Fibroblast of lung (primary cell): Measurements from ENCODE around the gene CHST12. TPM values are rescaled to one million over a fixed set of nuclear protein-coding genes. Genes with fewer than 3 reads are reported as not detected.

Experiments
- DNase-seq, 2 donors: peaks; one replicate each; pipeline versions ENCODE4 v3.0.0 to v3.0.0-alpha.2; 2010; ENCODE audit warnings: low read depth in 2 of 2
- H2AFZ ChIP-seq: 2 replicates; pipeline ENCODE4 v1.5.1; 2012; ENCODE audit warnings: low read length, control low read depth, inconsistent platforms
- H3K27ac ChIP-seq: 2 replicates; pipeline ENCODE4 v1.5.1; 2011; ENCODE audit warnings: low read length, control low read depth; ENCODE audit not compliant: insufficient read depth
- H3K27me3 ChIP-seq: 2 replicates; pipeline ENCODE4 v1.5.1; 2011; ENCODE audit warnings: mild to moderate bottlenecking, low read length; ENCODE audit not compliant: control insufficient read depth, insufficient read depth
- H3K36me3 ChIP-seq: 2 replicates; pipeline ENCODE4 v1.5.1; 2011; ENCODE audit warnings: low read length; ENCODE audit not compliant: control insufficient read depth, insufficient read depth
- H3K4me1 ChIP-seq: 2 replicates; pipeline ENCODE4 v1.5.1; 2011; ENCODE audit warnings: low read length; ENCODE audit not compliant: control insufficient read depth, insufficient read depth; ENCODE audit errors: extremely low read depth
- H3K4me2 ChIP-seq: 2 replicates; pipeline ENCODE4 v1.5.1; 2011; ENCODE audit warnings: low read length, control low read depth; ENCODE audit not compliant: insufficient read depth; ENCODE audit errors: extremely low read depth
- H3K4me3 ChIP-seq, 4 experiments: fragments of 200-600 bp in 1 of 4; sonication (generic) in 1 of 4; replicated peaks in 1 of 4; 2 replicates each; pipeline ENCODE4 v1.5.1; 2011 to 2016; ENCODE audit warnings: low read length in 4 of 4, low read depth in 3 of 4, mild to moderate bottlenecking in 3 of 4, control low read depth in 2 of 4, inconsistent platforms in 1 of 4, mixed read lengths in 1 of 4; ENCODE audit not compliant: insufficient read depth in 1 of 4; ENCODE audit errors: control extremely low read depth in 1 of 4
- H3K79me2 ChIP-seq: 2 replicates; pipeline ENCODE4 v1.5.1; 2012; ENCODE audit warnings: mild to moderate bottlenecking, low read length, inconsistent platforms; ENCODE audit not compliant: control insufficient read depth, insufficient read depth
- H3K9ac ChIP-seq: 2 replicates; pipeline ENCODE4 v1.5.1; 2011; ENCODE audit warnings: mild to moderate bottlenecking, low read length, control low read depth; ENCODE audit not compliant: insufficient read depth
- H3K9me3 ChIP-seq: 2 replicates; pipeline ENCODE4 v1.5.1; 2012; ENCODE audit warnings: low read depth, low read length; ENCODE audit not compliant: control insufficient read depth, insufficient read depth
- H4K20me1 ChIP-seq: 2 replicates; pipeline ENCODE4 v1.5.1; 2011; ENCODE audit warnings: low read length; ENCODE audit not compliant: control insufficient read depth, insufficient read depth; ENCODE audit errors: extremely low read depth
- EZH2 ChIP-seq: IDR thresholded peaks from 2 replicates; pipeline ENCODE4 v1.5.1; 2012; ENCODE audit warnings: low read length, control low read depth, mild to moderate bottlenecking; ENCODE audit errors: missing control alignments
- polyA plus RNA-seq, 2 donors: library from polyadenylated mRNA; depleted of rRNA in 1 of 2; stranded (reverse) in 1 of 2; unstranded in 1 of 2; fragments of >200 nt; gene quantifications; 2 replicates each; pipeline ENCODE4 v1.2.1, GENCODE V29; 2011 to 2012; ENCODE audit warnings: missing spikeins in 1 of 2
- total RNA-seq: library from RNA; depleted of rRNA; stranded (reverse); fragments of >200 nt; gene quantifications from 2 replicates; pipeline ENCODE4 v1.2.1, GENCODE V29; 2014
- TF ChIP-seq, protein P1 (sequence below), 2 donors: IDR thresholded peaks in 1 of 2; conservative IDR thresholded peaks in 1 of 2; 1 replicate in 1 of 2; 2 replicates in 1 of 2; pipeline ENCODE4 v1.5.1; 2011 to 2012; ENCODE audit warnings: low read length in 2 of 2, control low read depth in 1 of 2, inconsistent platforms in 1 of 2, low read depth in 1 of 2, mild to moderate bottlenecking in 1 of 2

Gene CHST12
- total and polyA plus RNA-seq, 2 donors (not counting 1 experiment from before 2014, with no cell fraction given): 3.5 to 9.5 TPM

DNA sequence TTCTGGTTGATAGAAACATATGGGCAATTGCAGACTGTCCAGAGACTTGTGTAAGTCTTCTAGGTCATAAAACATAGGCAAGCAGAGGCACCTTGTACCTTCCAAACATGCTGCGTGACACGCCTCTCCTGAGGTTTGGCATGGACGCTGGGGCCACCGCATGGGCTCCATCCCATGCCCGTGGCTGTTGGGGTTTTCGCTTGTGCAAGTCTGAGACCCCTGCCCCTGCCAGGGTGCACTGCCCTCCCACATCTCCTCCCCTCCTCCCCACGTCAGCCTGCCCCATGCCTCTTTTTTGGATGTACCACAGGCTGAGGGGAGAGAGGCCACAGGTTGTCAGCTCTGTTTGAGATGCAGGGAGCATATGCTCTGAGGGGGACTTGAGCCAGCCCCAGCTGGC, 29.8 kb upstream of the CHST12 start:
- Histone ChIP-seq H3K79me2 (peaks cover 13% of the 10 kb centered on the region), H3K9me3 (no peaks in the 10 kb centered on the region), H3K27me3 (no peaks in the 10 kb centered on the region), H3K4me1 (no peaks in the 10 kb centered on the region), H3K4me3 (no peak overlapping the region), H3K4me2 (no peak overlapping the region), H4K20me1 (no peaks in the 10 kb centered on the region), H3K27ac (no peak overlapping the region), H3K9ac (no peak overlapping the region), H3K36me3 (peaks cover 52% of the 10 kb centered on the region), H2AFZ (no peak overlapping the region)
- TF ChIP-seq EZH2: no peak
- TF ChIP-seq, protein P1, sequence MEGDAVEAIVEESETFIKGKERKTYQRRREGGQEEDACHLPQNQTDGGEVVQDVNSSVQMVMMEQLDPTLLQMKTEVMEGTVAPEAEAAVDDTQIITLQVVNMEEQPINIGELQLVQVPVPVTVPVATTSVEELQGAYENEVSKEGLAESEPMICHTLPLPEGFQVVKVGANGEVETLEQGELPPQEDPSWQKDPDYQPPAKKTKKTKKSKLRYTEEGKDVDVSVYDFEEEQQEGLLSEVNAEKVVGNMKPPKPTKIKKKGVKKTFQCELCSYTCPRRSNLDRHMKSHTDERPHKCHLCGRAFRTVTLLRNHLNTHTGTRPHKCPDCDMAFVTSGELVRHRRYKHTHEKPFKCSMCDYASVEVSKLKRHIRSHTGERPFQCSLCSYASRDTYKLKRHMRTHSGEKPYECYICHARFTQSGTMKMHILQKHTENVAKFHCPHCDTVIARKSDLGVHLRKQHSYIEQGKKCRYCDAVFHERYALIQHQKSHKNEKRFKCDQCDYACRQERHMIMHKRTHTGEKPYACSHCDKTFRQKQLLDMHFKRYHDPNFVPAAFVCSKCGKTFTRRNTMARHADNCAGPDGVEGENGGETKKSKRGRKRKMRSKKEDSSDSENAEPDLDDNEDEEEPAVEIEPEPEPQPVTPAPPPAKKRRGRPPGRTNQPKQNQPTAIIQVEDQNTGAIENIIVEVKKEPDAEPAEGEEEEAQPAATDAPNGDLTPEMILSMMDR (conservative IDR thresholded peaks at IDR 0.05 in 1 of 2, IDR thresholded peaks at IDR 0.05 in 1 of 2; ENCODE audit: low read depth in 1 of 2, low read length in 2 of 2): no peak
- DNase-seq: no peak

GRCh38 chr7:2374401-2374800, 29.0 kb upstream of the CHST12 start:
- H3K4me1 ChIP-seq: no peaks in the 10 kb centered on the region
- H3K27me3 ChIP-seq: no peaks in the 10 kb centered on the region
- no peak overlapping the region for H3K4me2 ChIP-seq
- H3K36me3 ChIP-seq: peaks cover 51% of the 10 kb centered on the region
- H3K79me2 ChIP-seq: peaks cover 13% of the 10 kb centered on the region
- no peak overlapping the region for H3K27ac ChIP-seq
- no peak for DNase-seq
- H3K9ac ChIP-seq: no peak overlapping the region
- H2AFZ ChIP-seq: no peak overlapping the region
- H4K20me1 ChIP-seq: no peaks in the 10 kb centered on the region
- no peak for TF ChIP-seq EZH2
- TF ChIP-seq, protein P1 (conservative IDR thresholded peaks at IDR 0.05 in 1 of 2, IDR thresholded peaks at IDR 0.05 in 1 of 2; ENCODE audit: low read depth in 1 of 2, low read length in 2 of 2): no peak
- H3K4me3 ChIP-seq: no peak overlapping the region
- no peaks in the 10 kb centered on the region for H3K9me3 ChIP-seq

GRCh38 chr7:2374830-2375728, 28.3 kb upstream of the CHST12 start:
- TF ChIP-seq, protein P1 (conservative IDR thresholded peaks at IDR 0.05 in 1 of 2, IDR thresholded peaks at IDR 0.05 in 1 of 2; ENCODE audit: low read depth in 1 of 2, low read length in 2 of 2): no peak
- TF ChIP-seq EZH2: no peak
- Histone ChIP-seq H2AFZ (no peak overlapping the region), H3K27me3 (no peaks in the 10 kb centered on the region), H3K9ac (no peak overlapping the region), H3K36me3 (peaks cover 52% of the 10 kb centered on the region), H3K4me3 (no peak overlapping the region), H3K9me3 (no peaks in the 10 kb centered on the region), H3K27ac (no peak overlapping the region), H3K4me1 (no peaks in the 10 kb centered on the region), H3K4me2 (no peak overlapping the region), H4K20me1 (no peaks in the 10 kb centered on the region), H3K79me2 (peaks cover 13% of the 10 kb centered on the region)
- DNase-seq: no peak
